ENCODE measurements around the gene UBE2S.

The UBE2S gene

DNA sequence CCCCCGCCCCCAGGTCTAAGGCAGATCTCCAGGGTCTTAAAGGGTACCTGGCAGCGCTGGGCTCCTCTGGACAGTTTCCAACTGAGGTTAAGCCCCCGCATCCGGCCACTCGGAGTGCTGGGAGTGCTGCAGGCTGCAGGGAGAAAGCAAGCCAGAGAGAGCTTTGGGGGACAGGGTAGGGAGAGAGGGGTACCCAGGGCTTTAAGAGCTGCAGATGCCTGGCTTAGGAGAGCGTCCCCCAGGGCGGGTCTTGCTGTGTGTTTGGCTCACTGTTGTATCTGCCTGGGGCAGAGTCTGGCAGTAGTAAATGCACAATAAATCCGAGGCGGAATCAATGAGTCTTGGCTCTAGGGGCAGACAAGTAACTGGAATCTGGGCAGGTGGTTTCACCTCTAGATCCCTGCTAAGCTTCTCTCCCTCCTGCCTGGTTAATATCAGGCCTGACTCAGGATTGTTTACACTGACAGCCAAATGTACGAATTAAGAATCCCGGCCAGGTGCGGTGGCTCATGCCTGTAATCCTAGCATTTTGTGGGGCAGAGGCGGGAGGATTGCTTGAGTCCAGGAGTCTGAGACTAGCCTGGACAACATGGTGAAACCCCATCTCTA is 52.3 kb downstream of the UBE2S start:
- Histone ChIP-seq H3K9ac (no peak overlapping the region), H3K79me2 (no peaks in the 10 kb centered on the region), H3K4me3 (ENCODE audit: low read depth, low read length) (no peak overlapping the region), H3K27me3 (ENCODE audit: control insufficient read depth, insufficient read depth, low read length) (no peaks in the 10 kb centered on the region), H3K27ac (no peak overlapping the region), H2AFZ (no peak overlapping the region), H3K36me3 (ENCODE audit: control insufficient read depth, insufficient read depth, low read length) (no peaks in the 10 kb centered on the region), H3K4me1 (no peaks in the 10 kb centered on the region), H3K4me2 (ENCODE audit: low read length) (no peak overlapping the region), H3K9me3 (ENCODE audit: control insufficient read depth, low read length) (no peaks in the 10 kb centered on the region)
- no peak for TF ChIP-seq CTCF (IDR thresholded peaks at IDR 0.05)

DNA sequence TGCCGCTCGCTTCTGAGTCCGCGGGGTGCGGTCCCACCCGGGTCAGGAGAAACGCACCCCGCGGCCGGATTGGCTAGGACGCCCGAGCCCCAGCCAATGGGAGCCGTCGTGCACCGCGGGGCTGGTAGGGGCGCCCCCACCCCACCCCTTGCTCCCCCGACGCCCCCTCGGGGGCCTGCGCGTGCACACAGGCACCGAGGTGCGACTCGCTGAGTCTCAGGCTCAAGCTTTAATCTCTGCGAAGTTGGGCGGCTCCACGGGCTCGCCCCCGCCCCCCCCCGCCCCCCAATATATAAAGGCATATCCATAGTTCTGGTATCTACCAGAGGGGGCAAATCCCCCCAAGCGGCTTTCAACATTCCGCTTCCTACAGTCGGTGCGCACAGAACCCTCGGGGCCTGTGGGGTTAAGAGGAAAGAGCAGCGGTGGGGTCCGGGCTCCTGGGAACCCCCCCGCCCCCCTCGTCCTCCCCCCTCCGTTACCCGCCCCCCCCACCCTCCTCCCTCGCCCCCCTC is 52.8 kb downstream of the UBE2S start, which contains the start of gene COX6B2:
TSS of gene COX6B2 (minus strand) at position 22 of the 515 bp plus-strand sequence. CDS start 198 bp downstream, outside the sequence.
- H3K9me3 ChIP-seq (ENCODE audit: control insufficient read depth, low read length): no peaks in the 10 kb centered on the region

GRCh38 chr19:55353803-55354697 is 53.5 kb downstream of the UBE2S start:
- H3K27ac ChIP-seq: no peak overlapping the region
- H3K9me3 ChIP-seq (ENCODE audit: control insufficient read depth, low read length): no peaks in the 10 kb centered on the region
- H3K9ac ChIP-seq: no peak overlapping the region
- peak overlapping the region; percentile 60 for H2AFZ ChIP-seq
- no peaks in the 10 kb centered on the region for H3K4me1 ChIP-seq
- peak overlapping the region; percentile 46 for H3K4me3 ChIP-seq (ENCODE audit: low read depth, low read length)
- no peaks in the 10 kb centered on the region for H3K36me3 ChIP-seq (ENCODE audit: control insufficient read depth, insufficient read depth, low read length)
- peak overlapping the region; percentile 68 for H3K4me2 ChIP-seq (ENCODE audit: low read length)
- TF ChIP-seq CTCF (IDR thresholded peaks at IDR 0.05): no peak
- H3K27me3 ChIP-seq (ENCODE audit: control insufficient read depth, insufficient read depth, low read length): no peaks in the 10 kb centered on the region
- no peaks in the 10 kb centered on the region for H3K79me2 ChIP-seq

More for the DNA sequence above, 52.8 kb downstream of the UBE2S start, which contains the start of gene COX6B2:
- Histone ChIP-seq H3K4me1 (no peaks in the 10 kb centered on the region), H3K9ac (no peak within 1 kb of the TSS), H3K27ac (no peak within 1 kb of the TSS), H2AFZ (peak within 1 kb of the TSS; percentile 60), H3K27me3 (ENCODE audit: control insufficient read depth, insufficient read depth, low read length) (no peaks in the 10 kb centered on the region), H3K36me3 (ENCODE audit: control insufficient read depth, insufficient read depth, low read length) (no peaks in the 10 kb centered on the region), H3K79me2 (no peaks in the 10 kb centered on the region), H3K4me2 (ENCODE audit: low read length) (peak within 1 kb of the TSS; percentile 68), H3K4me3 (ENCODE audit: low read depth, low read length) (peak within 1 kb of the TSS; percentile 46)
- TF ChIP-seq CTCF (IDR thresholded peaks at IDR 0.05): no peak

GRCh38 chr19:55353356-55353802 is 54.2 kb downstream of the UBE2S start:
- H3K4me1 ChIP-seq: no peaks in the 10 kb centered on the region
- no peaks in the 10 kb centered on the region for H3K36me3 ChIP-seq (ENCODE audit: control insufficient read depth, insufficient read depth, low read length)
- H3K4me3 ChIP-seq (ENCODE audit: low read depth, low read length): peak overlapping the region; percentile 46
- H3K27ac ChIP-seq: no peak overlapping the region
- H3K79me2 ChIP-seq: no peaks in the 10 kb centered on the region
- H3K27me3 ChIP-seq (ENCODE audit: control insufficient read depth, insufficient read depth, low read length): no peaks in the 10 kb centered on the region
- no peaks in the 10 kb centered on the region for H3K9me3 ChIP-seq (ENCODE audit: control insufficient read depth, low read length)
- H3K9ac ChIP-seq: no peak overlapping the region
- no peak for TF ChIP-seq CTCF (IDR thresholded peaks at IDR 0.05)
- peak overlapping the region; percentile 68 for H3K4me2 ChIP-seq (ENCODE audit: low read length)
- peak overlapping the region; percentile 60 for H2AFZ ChIP-seq
